C1 segment of cervical spinal cord (tissue), 14 donors: ENCODE measurements around the gene SYT7.
"Not testable (repeated sequence)": the region's sequence is repeated elsewhere in the genome, so short reads cannot be mapped to it uniquely, and the experiment has no call there.

Experiments used
- DNase-seq, 14 donors: peaks; one replicate each; lab custom pipeline; 2025; lab: John Stamatoyannopoulos, UW

The SYT7 gene

GRCh38 chr11:61479360-61480058 is 101.4 kb downstream of the SYT7 start:
- not testable (repeated sequence) for DNase-seq

- peak in 4 of 14 donors; percentile 12 to 32 (median 17) for DNase-seq
Observed at GRCh38 chr11:61477727-61478148, 103.1 kb downstream of the SYT7 start.

- no peak for DNase-seq
Observed at GRCh38 chr11:61477126-61477525, 103.8 kb downstream of the SYT7 start.

GRCh38 chr11:61476371-61476770 is 104.5 kb downstream of the SYT7 start:
- no peak for DNase-seq

- no peak for DNase-seq
Observed at GRCh38 chr11:61475433-61475832, 105.4 kb downstream of the SYT7 start.

- DNase-seq, result no peak
Observed at GRCh38 chr11:61474013-61474643, 106.7 kb downstream of the SYT7 start.

GRCh38 chr11:61473370-61474012 is 107.4 kb downstream of the SYT7 start:
- no peak for DNase-seq

GRCh38 chr11:61472868-61473267 is 108.0 kb downstream of the SYT7 start:
- peak in 5 of 14 donors; percentile 5 to 55 (median 29) for DNase-seq

- no peak for DNase-seq
Observed at GRCh38 chr11:61472282-61472681, 108.6 kb downstream of the SYT7 start.

GRCh38 chr11:61468002-61468401 is 112.9 kb downstream of the SYT7 start:
- no peak for DNase-seq

GRCh38 chr11:61467602-61468001 is 113.3 kb downstream of the SYT7 start:
- not testable (repeated sequence) for DNase-seq
